Activated T-cell treated with anti-CD3 and anti-CD28 coated beads for 1 hour (primary cell): ENCODE results near the gene ABLIM2.
"Not testable (repeated sequence)": the region's sequence is repeated elsewhere in the genome, so short reads cannot be mapped to it uniquely, and the experiment has no call there.

Source experiments
- DNase-seq: peaks from one replicate; pipeline ENCODE4 v3.0.0-alpha.2; 2020; ENCODE audit warnings: low read depth

ABLIM2 gene

DNA sequence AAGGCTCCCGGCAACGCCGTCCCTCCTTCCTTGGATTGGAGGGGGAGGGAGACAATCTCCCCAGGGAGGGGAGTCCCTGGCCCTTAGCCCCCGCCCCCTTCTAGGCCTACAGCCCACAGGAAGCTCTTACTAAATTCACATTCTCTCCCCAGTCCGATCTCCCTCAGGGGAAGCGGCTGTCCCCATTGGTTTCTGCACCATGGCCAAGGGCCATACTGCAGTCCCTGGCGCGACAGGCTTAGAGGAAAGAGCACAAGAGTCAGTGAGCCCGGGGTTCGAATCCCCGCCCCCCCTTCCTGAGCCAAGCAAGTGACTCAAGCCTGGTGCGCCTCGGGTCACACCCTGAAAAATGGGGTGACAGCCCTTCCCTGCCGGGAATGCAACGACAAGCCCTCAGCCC is 1.1 kb downstream of the ABLIM2 start:
- no peak for DNase-seq

DNA sequence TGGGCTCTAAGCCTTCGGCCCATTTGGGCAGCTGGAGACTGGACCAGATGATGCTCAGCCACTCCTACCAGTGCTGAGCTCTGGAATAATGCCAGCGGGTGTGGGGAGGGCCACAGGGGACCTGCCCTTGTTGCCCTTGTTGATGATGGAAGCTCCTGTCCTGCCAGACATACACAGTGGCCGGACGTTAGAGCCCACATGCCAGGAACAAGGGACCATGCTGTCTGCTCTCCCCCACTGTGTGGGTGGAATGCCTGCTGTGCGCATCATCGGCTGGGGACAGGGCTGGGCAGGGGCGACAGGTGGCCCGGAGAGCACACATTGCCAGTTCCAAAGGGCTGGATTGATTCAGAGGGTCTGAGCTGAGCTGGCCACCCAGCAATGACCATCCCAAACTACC is 2.0 kb downstream of the ABLIM2 start:
- no peak for DNase-seq

DNA sequence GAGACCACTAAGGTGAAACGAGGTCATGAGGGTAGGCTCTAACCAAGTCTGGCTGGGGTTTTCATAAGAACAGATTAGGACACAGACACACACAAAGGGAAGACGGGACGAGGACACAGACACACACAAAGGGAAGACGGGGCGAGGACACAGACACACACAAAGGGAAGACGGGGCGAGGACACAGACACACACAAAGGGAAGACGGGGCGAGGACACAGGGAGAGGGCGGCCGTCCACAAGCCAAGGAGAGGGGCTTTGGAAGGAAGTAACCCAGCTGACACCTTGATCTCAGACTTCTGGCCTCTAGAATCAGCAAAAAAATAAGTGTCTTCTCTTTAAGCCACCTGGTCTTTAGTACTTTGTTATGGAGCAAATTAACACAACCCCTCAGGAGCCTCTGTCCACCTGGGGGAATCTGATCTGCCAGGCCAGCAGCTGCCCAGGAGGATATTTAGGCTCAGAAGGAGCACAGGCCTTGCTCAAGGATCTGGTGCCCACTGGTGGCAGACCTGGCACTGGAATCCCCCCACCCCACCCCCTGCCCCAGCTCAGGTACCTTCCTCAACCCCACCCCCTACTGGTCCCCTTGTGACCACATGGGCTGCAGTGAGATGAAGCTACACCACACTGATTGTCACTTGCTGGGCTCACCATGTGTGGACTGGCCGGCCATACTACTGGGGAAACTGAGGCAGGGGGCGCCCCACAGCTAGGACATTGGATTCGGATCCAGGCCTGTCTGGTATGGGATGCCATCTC is 2.8 kb downstream of the ABLIM2 start:
- DNase-seq = no peak

DNA sequence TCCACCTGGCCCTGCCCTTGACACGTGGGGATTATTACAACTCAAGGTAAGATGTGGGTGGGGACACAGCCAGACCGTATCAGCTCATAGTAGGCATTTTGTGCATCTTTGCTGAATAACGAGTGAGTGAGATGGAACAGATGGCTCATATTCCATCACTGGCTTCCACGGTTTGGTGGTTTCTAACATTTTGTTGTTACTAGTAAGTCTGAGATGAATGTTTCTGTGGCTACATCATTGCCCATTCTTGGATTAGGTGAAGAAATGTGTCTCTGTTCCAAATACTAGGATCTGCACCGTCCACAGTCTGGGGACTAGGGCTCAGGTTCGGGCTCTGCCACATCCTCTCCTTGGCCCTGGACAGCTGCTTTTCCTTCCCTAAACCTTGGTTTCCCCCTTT is 3.6 kb downstream of the ABLIM2 start:
- no peak for DNase-seq

DNA sequence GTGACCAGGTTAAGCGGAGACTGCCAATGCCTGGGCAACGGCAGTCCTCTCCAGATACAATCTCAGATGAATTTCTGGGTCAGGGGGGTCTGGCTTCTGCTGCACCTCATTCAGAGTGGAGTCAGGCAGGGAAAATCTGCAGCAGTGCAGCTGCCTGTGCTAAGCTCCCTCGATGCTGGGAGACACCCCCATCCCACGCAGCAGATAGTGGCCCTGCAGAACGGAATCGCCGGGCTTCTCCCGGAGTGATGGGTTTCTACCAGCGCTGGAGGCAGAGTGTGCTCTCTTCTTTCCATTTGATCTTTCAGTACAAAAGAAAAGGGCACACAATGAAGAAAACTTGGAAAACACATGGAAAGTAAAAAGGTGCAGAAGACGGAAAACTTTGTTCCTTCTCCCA is 5.2 kb downstream of the ABLIM2 start:
- DNase-seq = no peak

DNA sequence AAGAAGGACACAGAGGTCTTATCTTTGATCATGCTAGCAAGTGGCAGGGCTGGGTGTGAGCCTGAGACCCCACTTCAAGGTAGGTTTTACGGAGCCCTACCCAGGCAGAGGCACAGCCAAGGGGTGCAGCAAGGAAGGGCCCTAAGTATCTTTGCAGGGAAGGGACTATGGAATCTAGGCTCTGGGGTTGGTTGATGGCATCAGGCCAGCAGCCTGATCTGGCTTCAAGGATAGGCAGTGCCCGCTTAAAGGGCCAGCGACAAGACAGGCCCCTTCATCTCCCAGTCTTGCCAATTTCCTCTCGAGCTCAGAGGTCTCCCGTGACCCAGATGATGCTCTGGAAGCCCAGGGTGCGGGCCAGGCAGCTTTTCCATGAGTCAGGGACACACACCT is 5.8 kb downstream of the ABLIM2 start:
- no peak for DNase-seq

DNA sequence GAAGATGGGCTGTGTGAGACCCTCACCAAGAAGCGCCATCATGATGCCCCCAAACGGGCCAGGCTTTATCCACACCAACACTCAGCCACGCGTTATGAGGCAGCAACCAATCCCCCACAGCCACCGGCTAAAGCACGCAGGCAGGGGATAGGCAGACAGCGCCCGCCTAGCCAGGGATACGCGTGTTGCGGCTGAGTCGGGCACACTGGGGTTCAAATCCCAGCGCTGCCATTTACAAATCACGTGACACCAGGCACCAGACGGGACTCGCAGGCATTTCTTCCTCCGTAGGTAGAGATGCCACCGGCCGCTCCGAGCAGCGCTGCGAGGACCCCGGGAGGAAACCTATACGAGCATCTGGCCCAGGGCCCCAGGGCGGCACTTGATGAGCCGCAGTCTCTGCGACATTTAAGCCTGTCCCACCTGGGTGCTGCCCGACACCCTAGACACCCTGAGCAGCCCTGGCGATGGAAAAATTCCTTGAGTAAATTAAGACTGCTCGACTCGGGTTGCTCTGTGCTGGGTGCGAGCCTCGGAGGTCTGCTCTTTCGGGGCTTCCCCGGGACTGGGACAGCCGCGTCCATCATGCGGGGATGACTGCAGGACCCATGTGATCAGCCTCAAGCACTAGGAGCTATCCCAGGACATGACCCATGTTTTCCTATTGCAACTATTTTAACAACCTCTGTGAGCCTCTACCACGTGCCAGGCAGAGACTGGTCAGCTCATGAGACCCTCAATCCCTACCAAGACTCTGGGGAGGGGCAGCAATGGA is 6.3 kb downstream of the ABLIM2 start:
- no peak for DNase-seq

DNA sequence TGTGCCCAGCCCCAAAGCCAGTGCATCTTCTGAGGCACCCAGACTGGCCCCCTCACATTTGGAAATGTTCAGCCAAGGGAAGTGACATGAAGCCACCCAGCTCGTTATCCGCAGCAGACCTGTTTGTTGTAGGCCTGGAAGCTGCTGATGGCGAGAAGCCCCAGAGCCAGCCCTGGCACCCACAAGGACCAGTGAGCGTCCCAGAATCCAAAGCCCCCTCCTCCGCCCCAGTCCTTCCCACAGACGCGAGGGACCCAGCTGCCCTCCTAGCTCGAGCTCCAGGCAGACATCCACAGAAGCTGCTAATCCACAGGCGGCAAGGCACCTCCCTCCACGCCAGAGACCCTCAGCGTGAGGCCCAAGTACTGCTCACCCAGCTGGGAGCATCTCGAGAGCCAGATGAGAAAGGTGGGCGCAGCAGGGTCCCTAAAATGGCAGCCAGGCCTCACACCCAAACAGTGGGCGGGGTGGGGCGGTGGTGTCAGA is 7.4 kb downstream of the ABLIM2 start:
- no peak for DNase-seq

DNA sequence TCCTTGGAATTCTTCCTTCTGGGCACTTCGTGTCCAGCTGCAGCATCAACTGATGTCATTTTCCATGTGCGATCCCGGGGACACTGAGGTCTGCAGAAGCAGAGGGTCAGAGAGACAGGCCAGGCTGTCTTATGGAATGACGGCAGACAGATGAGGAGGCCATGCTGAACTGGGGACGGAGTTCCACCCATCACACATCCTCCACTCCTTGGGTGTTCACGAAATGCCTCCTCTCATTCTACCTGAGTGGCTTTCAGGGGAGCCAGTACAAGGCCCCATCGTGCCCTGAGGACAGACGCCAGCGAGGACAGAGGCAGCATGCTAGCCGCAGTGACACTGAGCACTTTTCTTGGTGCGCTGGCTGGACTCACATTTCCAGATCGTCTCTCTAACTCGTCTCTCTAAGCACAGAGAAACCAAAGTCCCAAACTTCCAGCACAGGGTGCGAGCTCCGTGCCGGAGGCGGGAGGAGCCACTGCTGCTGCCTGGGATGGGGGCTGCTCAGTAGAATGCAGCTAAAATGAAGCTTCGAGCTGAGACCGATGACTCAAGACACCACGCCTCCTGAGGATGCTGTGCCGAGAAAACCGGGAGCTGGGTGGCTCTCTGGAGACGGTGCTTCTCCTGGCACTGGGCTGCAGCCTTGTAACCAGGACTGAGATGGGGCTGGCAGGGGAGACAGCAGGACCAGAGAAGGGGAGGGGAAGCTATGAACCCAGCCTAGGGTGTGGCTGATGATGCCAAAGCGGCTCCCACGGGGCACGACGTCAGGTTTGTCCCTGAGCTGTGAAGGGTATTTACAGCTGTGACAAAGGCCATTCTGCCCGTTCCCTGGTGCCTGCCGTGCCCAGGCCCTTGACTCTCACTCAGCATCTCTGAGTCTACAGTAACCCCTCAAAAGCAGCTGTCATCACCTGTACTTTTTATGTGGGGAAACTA is 8.2 kb downstream of the ABLIM2 start:
- DNase-seq = no peak

DNA sequence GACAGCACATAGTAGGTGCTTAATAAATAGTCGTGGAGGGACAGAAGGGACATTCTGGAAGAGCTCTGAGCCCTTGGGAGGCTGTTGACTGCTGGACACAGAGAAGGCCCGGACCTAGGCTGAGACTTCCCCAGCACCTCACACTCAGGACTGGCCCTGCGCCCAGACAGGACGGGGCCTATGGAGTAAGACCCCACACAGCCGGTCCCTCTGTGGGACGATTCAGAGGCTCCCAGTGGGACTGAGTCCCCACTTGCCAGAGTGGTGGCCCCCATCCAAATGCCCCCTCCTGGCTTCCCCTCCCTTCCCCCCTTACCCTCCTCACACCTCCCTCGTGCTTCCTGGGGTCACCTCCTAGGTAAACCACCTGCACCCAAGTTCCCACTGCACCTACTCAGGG is 8.9 kb downstream of the ABLIM2 start:
- no peak for DNase-seq

DNA sequence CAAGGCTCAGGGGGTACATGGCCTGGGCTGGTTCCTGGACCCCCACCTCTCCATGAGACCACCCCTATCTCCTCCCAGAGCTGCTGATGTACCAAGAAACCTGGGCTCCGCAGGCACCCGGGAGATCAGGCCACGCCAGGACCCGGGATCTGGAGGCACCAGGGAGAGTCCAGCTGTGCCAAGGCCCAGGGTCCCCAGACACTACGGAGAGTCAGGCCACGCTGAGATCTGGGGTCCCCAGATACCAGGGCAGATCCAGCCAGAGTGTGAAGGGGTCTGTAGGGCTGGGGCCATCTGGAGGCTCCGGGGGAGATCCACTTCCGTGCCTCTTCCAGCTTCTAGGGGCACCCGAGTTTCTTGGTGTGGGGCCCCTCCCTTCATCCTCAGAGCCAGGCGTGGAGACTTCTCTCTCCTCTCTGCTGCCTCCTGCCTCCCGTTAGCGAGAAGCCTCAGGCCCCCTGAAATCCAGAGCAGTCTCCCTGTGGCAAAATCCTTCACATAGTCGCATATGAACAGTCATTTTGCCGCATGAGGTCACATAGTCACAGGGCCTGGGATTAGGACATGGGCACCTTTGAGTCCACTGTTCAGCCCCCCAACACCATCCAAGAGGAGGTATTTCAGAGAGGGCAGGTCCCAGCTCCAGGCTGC is 9.7 kb downstream of the ABLIM2 start:
- no peak for DNase-seq

DNA sequence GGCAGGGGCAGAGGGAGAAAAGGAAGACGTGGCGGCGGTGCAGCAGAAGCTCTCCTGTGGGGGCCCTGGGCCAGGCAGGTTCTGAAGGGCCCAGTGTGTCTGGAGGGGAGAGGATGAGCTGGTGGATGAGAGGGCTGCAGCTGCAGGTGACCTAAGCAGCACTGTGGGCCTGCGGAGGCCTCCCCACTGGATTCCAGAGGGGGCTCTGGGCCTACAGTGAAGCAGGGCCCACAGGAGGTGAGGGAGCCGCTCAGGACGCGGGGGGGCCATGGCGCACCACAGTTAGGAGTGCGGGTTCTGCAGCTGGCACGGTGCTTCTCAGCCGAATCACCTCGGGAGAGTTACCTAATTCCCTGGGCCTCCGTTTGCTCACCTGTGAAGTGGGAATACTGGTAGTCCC is 10.5 kb downstream of the ABLIM2 start:
- DNase-seq = no peak

DNA sequence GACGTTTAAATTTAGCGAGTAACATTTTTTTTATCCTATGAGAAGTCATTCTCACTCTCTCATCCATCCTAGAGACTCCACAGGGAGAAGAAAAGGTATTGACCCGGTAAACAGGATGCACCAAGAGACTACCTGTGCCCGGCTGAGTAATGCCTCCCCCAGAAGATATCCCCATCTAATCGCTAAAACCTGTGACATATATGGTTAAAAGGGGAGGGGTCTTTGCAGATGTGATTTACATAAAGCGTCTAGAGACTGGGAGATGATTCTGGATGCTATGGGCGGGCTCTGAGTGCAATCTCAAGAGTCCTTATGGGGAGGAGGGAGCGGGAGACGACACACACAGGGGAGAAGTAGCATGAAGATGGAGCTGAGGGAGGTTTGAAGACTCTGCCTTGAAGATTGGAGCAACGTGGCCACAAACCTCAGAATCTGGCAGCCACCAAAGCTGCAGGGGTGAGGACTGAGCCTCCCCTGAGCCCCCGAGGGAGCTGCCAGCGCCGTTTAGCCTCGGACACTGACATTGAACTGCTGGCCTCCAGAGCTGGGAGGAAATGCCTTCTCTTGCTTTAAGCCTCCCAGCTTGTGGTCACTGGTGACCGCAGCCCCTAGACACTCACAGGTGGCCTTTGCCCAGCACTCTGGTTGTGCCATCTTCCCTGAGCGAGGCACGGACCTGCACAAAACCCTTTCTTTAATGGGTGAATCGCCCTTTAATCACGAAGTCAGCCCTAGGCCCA is 11.2 kb downstream of the ABLIM2 start:
- no peak for DNase-seq

DNA sequence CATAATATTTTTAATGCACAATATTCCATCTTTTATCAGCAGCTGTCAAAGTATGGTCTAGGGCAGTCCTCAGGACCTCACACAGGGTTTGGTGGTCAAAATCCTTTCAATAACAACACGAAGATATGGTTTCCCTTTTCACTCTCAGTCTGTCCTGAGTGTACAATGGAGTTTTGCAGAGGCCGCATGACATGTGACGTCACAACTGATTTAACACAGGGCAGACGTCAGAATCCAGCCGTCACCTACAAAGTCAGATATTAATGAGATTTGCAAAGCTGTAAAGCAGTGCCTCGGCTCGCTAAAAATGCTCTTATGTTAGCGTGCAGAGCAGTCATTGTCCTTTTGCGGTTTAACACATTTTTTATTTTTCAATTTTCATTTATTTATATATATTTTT is 12.5 kb downstream of the ABLIM2 start:
- DNase-seq = no peak

DNA sequence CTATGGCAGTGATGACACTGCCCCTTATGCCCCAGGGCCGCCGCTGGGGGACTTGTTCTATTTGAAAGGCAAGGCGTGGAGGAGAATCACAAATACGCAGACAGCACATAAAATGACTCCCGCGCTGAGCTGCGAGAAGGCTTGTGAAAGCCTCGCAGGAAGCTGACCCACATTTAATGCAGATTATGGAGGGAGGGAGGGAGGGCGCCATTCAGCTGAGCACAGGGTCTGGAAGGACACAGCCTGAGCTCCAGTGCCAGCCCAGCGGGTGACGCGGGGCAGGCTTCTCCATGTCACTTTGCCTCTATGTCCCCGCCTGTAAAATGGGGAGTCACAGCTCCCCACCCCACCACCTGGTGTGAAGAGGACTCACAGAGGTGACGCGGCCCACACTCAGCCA is 14.3 kb downstream of the ABLIM2 start:
- DNase-seq = no peak

DNA sequence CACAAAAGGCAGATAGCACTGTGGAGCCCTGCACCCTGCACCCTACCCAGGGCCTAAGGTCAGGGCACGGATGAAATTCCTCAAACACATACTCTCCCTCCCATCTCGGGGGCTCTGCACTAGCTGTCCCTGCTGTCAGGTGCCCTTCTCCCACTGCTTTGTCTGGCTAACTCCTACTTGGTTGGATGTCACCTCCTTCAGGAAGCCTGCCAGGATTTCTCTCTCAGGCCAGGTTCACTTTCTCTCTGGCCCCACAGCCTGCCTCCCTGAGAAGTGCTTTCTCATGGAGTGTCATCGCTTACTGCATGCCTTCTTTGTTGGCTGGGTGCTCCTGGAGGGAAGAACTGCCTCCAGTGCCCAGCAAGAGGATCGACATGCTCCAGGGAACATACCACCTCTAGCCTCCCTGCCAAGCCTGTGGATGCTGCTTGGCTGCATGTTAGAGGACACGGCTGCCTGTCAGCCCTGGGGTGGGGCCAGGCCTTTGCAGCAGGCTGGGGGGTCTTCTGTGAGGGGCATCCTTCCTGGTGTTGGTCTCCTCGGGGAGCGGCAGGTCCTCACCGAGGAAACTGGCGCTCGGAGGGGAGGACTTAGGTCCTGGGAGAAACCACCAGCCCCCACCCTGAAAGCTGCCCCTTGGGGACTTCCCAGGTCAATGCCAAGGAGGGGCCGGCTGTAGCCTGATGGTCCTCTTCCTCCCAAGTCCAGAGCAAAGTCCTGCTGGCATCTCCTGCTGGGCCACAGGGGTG is 15.0 kb downstream of the ABLIM2 start:
- DNase-seq = no peak

DNA sequence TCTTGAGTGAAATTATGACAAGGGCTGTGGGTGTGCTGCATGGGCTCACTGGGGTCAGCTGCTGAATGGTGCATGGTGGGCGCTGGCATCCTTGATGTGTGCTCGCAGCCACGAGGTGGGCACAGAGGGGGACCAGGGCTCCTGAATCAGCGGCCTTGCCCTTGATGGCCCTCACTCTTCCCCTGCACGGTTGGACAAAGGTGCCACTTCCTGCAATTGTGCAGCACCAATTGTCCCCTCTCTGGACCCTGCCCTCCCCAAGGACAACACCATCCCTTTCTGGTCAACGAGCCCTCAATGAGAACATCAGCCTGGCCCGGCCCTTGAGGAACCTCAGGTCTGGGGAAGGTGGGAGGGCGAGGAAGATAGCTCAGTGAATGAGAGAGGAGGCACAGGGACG is 16.1 kb downstream of the ABLIM2 start:
- no peak for DNase-seq

DNA sequence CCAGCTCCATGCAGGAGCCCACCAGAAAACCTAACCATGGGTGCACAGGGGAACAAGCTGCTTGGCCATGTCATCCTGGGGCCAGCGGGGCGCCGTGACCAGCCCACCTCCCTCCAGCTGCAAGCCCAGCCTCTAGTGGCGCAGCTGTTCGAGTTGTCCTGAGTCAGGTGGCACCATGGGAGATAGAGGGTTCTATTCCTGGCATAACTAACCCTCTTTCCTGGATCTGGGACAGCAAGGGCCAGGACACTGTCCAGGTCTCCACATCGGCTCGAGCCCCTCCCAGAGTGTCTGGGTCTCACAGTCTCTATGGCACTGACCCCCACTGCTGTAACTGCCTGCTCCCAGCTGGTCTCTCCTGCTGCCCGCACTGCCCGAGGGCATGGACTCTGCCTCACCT is 16.7 kb downstream of the ABLIM2 start:
- no peak for DNase-seq

DNA sequence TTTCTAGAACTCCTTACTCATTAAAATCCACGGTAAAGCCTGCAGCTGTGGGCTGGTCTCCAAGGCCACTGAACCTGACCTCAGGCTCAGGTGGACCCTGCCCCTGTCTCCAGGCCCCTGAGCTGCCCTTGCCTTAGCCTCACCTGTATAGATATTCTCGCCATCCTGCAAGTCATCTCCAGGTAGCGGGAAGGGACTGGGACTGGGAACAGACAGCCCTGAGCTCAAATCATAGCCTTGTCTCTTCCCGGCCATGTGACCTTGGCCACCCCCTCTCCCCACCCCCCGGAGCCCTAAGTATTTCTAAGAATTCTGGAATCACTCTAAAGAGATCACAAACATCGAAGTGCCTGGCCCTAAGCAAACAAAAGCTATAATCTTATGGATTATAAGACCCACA is 17.7 kb downstream of the ABLIM2 start:
- no peak for DNase-seq

DNA sequence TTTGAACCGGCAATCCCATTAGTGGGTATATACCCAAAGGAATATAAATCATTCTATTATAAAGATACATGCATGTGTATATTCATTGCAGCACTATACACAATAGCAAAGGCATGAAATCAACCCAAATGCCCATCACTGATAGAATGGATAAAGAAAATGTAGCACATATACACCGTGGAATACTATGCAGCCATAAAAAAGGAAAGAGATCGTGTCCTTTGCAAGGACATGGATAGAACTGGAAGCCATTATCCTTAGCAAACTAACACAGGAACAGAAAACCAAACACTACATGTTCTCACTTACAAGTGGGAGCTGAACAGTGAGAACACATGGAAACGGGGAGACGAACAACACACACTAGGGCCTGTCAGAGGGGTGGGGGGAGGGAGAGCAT is 18.9 kb downstream of the ABLIM2 start:
- DNase-seq = not testable (repeated sequence)
